Right ventricle myocardium superior (tissue), 1 donor: ENCODE results near the gene LTBP4. TPM values are rescaled to one million over a fixed set of nuclear protein-coding genes. Genes with fewer than 3 reads are reported as not detected.
"Not testable (repeated sequence)": the region's sequence is repeated elsewhere in the genome, so short reads cannot be mapped to it uniquely, and the experiment has no call there.

Experiments
- ATAC-seq: fragments of 200-7000 bp; cut with Tn5 transposase; one replicate; pipeline ENCODE4 v1.9.1; 2020; ENCODE audit warnings: mild to moderate bottlenecking; ENCODE audit not compliant: poor library complexity
- DNase-seq: peaks from one replicate; pipeline ENCODE4 v3.0.0-alpha.2; 2020
- intact Hi-C: fragments of 100-400 bp; cut with DNase I; formaldehyde crosslinking; loops from one replicate; pipeline ENCODE4 v1.11.2; 2022
- total RNA-seq: library from RNA; stranded (reverse); fragmentation: NEBNext Ultra II Directional; extraction: Animal tissue kit (Norgen Biotek cat#: 25700); gene quantifications from one replicate; pipeline ENCODE4 v1.2.1, GENCODE V29; 2021
- donor health status: DM: no; HTN: yes; CAD: no; lungs with severe emphysema.

LTBP4 gene
- total RNA-seq, 1 donor from 2014 or later, result 296 TPM

- DNase-seq (no peak), ATAC-seq (peak; percentile 18)
- intact Hi-C loops, result no loop called here
These were observed 39.6 kb downstream of the LTBP4 start for GRCh38 chr19:40640744-40641143.

GRCh38 chr19:40641281-40641680, 40.1 kb downstream of the LTBP4 start:
- DNase-seq (peak; percentile 69), ATAC-seq (no peak)
- intact Hi-C loops, result no loop called here

GRCh38 chr19:40642051-40642706, 41.0 kb downstream of the LTBP4 start:
- DNase-seq, result no peak
- intact Hi-C loops, result no loop called here

GRCh38 chr19:40642757-40643305, 41.7 kb downstream of the LTBP4 start:
- DNase-seq (no peak), ATAC-seq (no peak)
- intact Hi-C loops, result no loop called here

More at GRCh38 chr19:40642051-40642706, 41.0 kb downstream of the LTBP4 start:
- ATAC-seq, result no peak

GRCh38 chr19:40646743-40647254, 45.6 kb downstream of the LTBP4 start:
- ATAC-seq (no peak), DNase-seq (no peak)
- intact Hi-C loops, result no loop called here

- ATAC-seq, intact Hi-C loops: not testable (repeated sequence)
- peak; percentile 3 for DNase-seq
These were observed 48.9 kb downstream of the LTBP4 start for GRCh38 chr19:40649903-40650675.

- intact Hi-C loops, result no loop called here
- DNase-seq, result peak; percentile 31
- ATAC-seq, result peak; percentile 64
These were observed 49.7 kb downstream of the LTBP4 start for GRCh38 chr19:40650749-40651305.

GRCh38 chr19:40652303-40652702, 51.1 kb downstream of the LTBP4 start:
- intact Hi-C loops, result not testable (repeated sequence)
- peak; percentile 12 for ATAC-seq
- peak; percentile 25 for DNase-seq

- intact Hi-C loops, result not testable (repeated sequence)
These were observed 54.5 kb downstream of the LTBP4 start for GRCh38 chr19:40655684-40656083.

GRCh38 chr19:40658031-40658430, 56.9 kb downstream of the LTBP4 start:
- no peak for ATAC-seq
- intact Hi-C loops, result no loop called here
- no peak for DNase-seq

More at GRCh38 chr19:40655684-40656083, 54.5 kb downstream of the LTBP4 start:
- ATAC-seq, result not testable (repeated sequence)
- peak; percentile 10 for DNase-seq

GRCh38 chr19:40659116-40659515, 57.9 kb downstream of the LTBP4 start:
- intact Hi-C loops, result no loop called here
- ATAC-seq, result no peak
- DNase-seq, result no peak

- ATAC-seq, result no peak
- intact Hi-C loops, result no loop called here
- peak; percentile 4 for DNase-seq
These were observed 58.4 kb downstream of the LTBP4 start for GRCh38 chr19:40659566-40659965.

GRCh38 chr19:40661616-40662015, 60.4 kb downstream of the LTBP4 start:
- intact Hi-C loops, result loop anchor here (5.0 kb wide), 2 partner anchors 161 to 481 kb away; no protein-coding TSS in a partner anchor
- no peak for ATAC-seq
- no peak for DNase-seq

GRCh38 chr19:40662925-40663694, 61.9 kb downstream of the LTBP4 start:
- ATAC-seq (peak; percentile 90), DNase-seq (peak; percentile 95)
- intact Hi-C loops, result loop anchor here (5.0 kb wide), 2 partner anchors 159 to 479 kb away; no protein-coding TSS in a partner anchor

GRCh38 chr19:40663695-40664692, 62.8 kb downstream of the LTBP4 start:
- ATAC-seq (peak; percentile 1), DNase-seq (no peak)
- intact Hi-C loops, result loop anchor here (5.0 kb wide), 2 partner anchors 158 to 478 kb away; no protein-coding TSS in a partner anchor

- intact Hi-C loops, result no loop called here
- DNase-seq (no peak), ATAC-seq (no peak)
These were observed 65.8 kb downstream of the LTBP4 start for GRCh38 chr19:40666803-40667438.

- DNase-seq (no peak), ATAC-seq (no peak)
- intact Hi-C loops, result no loop called here
These were observed 66.4 kb downstream of the LTBP4 start for GRCh38 chr19:40667602-40668001.
